Liver (tissue), 9 donors: ENCODE results near the gene KIF6. TPM values are rescaled to one million over a fixed set of nuclear protein-coding genes. Genes with fewer than 3 reads are reported as not detected.

Source experiments
- DNase-seq: peaks from one replicate; pipeline ENCODE4 v3.0.0-alpha.2; 2017; ENCODE audit warnings: low spot score
- H3K27ac ChIP-seq, 2 donors: one replicate each; pipeline ENCODE4 v1.7.0; 2013; ENCODE audit warnings: inconsistent platforms in 2 of 2, low read length in 2 of 2, control low read depth in 1 of 2, low read depth in 1 of 2, mild to moderate bottlenecking in 1 of 2
- H3K27me3 ChIP-seq, 4 donors: one replicate each; pipeline versions ENCODE4 v1.6.1 to v1.7.0; 2013; ENCODE audit warnings: low read length in 3 of 4, inconsistent platforms in 1 of 4, mild to moderate bottlenecking in 1 of 4, moderate library complexity in 1 of 4; ENCODE audit not compliant: control insufficient read depth in 4 of 4, insufficient read depth in 4 of 4
- H3K36me3 ChIP-seq, 4 donors: one replicate each; pipeline versions ENCODE4 v1.6.1 to v1.7.0; 2013; ENCODE audit warnings: low read length in 3 of 4, mild to moderate bottlenecking in 3 of 4, low read depth in 1 of 4, moderate library complexity in 1 of 4; ENCODE audit not compliant: control insufficient read depth in 4 of 4, insufficient read depth in 3 of 4
- H3K4me1 ChIP-seq, 4 donors: one replicate each; pipeline versions ENCODE4 v1.6.1 to v1.7.0; 2013; ENCODE audit warnings: low read length in 3 of 4, mild to moderate bottlenecking in 3 of 4, moderate library complexity in 1 of 4; ENCODE audit not compliant: control insufficient read depth in 4 of 4, insufficient read depth in 4 of 4
- H3K4me3 ChIP-seq, 3 donors: one replicate each; pipeline versions ENCODE4 v1.6.1 to v1.7.0; 2013; ENCODE audit warnings: low read length in 3 of 3, control low read depth in 1 of 3, low read depth in 1 of 3, mild to moderate bottlenecking in 1 of 3
- H3K9ac ChIP-seq, 2 donors: one replicate each; pipeline ENCODE4 v1.7.0; 2013; ENCODE audit warnings: low read length in 2 of 2, mild to moderate bottlenecking in 2 of 2, moderate library complexity in 2 of 2, control low read depth in 1 of 2, low read depth in 1 of 2
- H3K9me3 ChIP-seq, 4 donors: one replicate each; pipeline versions ENCODE4 v1.6.1 to v1.7.0; 2013; ENCODE audit warnings: low read length in 3 of 4; ENCODE audit not compliant: control insufficient read depth in 4 of 4
- ATF3 ChIP-seq: IDR thresholded peaks from 2 replicates; pipeline ENCODE4 v1.6.1; 2016; ENCODE audit warnings: antibody characterized with exemption
- CTCF ChIP-seq: fragments of 150-350 bp; IDR thresholded peaks from 2 replicates; pipeline ENCODE4 v1.5.1; 2017; ENCODE audit warnings: improper control_type of control experiment, low read depth, low read length; ENCODE audit not compliant: missing input control
- EGR1 ChIP-seq, 2 donors: IDR thresholded peaks; 2 replicates each; pipeline ENCODE4 v1.6.1; 2016 to 2018; ENCODE audit warnings: antibody characterized with exemption in 2 of 2, low read depth in 2 of 2
- FOXA1 ChIP-seq: IDR thresholded peaks from 2 replicates; pipeline ENCODE4 v1.6.1; 2016; ENCODE audit warnings: antibody characterized with exemption
- FOXA2 ChIP-seq: IDR thresholded peaks from 2 replicates; pipeline ENCODE4 v1.6.1; 2016; ENCODE audit warnings: antibody characterized with exemption
- GABPA ChIP-seq, 2 donors: IDR thresholded peaks in 1 of 2; conservative IDR thresholded peaks in 1 of 2; 2 replicates each; pipeline ENCODE4 v1.6.1; 2016; ENCODE audit warnings: antibody characterized with exemption in 2 of 2, mild to moderate bottlenecking in 1 of 2, moderate library complexity in 1 of 2
- HNF4A ChIP-seq, 2 donors: conservative IDR thresholded peaks; 2 replicates each; pipeline ENCODE4 v1.6.1; 2016; ENCODE audit warnings: antibody characterized with exemption in 2 of 2, mild to moderate bottlenecking in 2 of 2
- HNF4G ChIP-seq: IDR thresholded peaks from 2 replicates; pipeline ENCODE4 v1.6.1; 2016; ENCODE audit warnings: antibody characterized with exemption
- JUND ChIP-seq, 2 donors: IDR thresholded peaks; 2 replicates each; pipeline ENCODE4 v1.6.1; 2016; ENCODE audit warnings: antibody characterized with exemption in 2 of 2
- MAX ChIP-seq: IDR thresholded peaks from 2 replicates; pipeline ENCODE4 v1.6.1; 2016; ENCODE audit warnings: antibody characterized with exemption
- NR2F2 ChIP-seq: IDR thresholded peaks from 2 replicates; pipeline ENCODE4 v1.6.1; 2016; ENCODE audit warnings: antibody characterized with exemption
- RAD21 ChIP-seq, 2 donors: IDR thresholded peaks; 2 replicates each; pipeline ENCODE4 v1.6.1; 2016; ENCODE audit warnings: antibody characterized with exemption in 2 of 2, mild to moderate bottlenecking in 2 of 2
- REST ChIP-seq: IDR thresholded peaks from 2 replicates; pipeline ENCODE4 v1.6.1; 2016; ENCODE audit warnings: antibody characterized with exemption, mild to moderate bottlenecking
- RXRA ChIP-seq, 2 donors: IDR thresholded peaks; 2 replicates each; pipeline ENCODE4 v1.6.1; 2017 to 2018; ENCODE audit warnings: antibody characterized with exemption in 2 of 2, mild to moderate bottlenecking in 1 of 2
- SP1 ChIP-seq: IDR thresholded peaks from 2 replicates; pipeline ENCODE4 v1.6.1; 2018; ENCODE audit warnings: antibody characterized with exemption, mild to moderate bottlenecking
- TAF1 ChIP-seq: conservative IDR thresholded peaks from 2 replicates; pipeline ENCODE4 v1.6.1; 2016; ENCODE audit warnings: antibody characterized with exemption, mild to moderate bottlenecking
- YY1 ChIP-seq: IDR thresholded peaks from 2 replicates; pipeline ENCODE4 v1.6.1; 2016; ENCODE audit warnings: antibody characterized with exemption, mild to moderate bottlenecking
- ZBTB33 ChIP-seq: IDR thresholded peaks from 2 replicates; pipeline ENCODE4 v1.6.1; 2016; ENCODE audit warnings: antibody characterized with exemption
- WGBS: extraction: QIAGEN DNeasy Blood & Tissue Kit; methylation state at CpG from one replicate; pipeline ENCODE4 v1.1.7; 2013; 5-methylcytosine and 5-hydroxymethylcytosine counted together
- polyA plus RNA-seq, 2 donors: library from polyadenylated mRNA; stranded (reverse) in 1 of 2; unstranded in 1 of 2; fragments of 200-250 nt in 1 of 2; fragments of >200 nt in 1 of 2; fragmentation: Nextera tagmentation in 1 of 2; extraction: Ambion mirVana in 1 of 2; gene quantifications; one replicate each; pipeline versions ENCODE4 v1.2.1 to v1.2.3, GENCODE V29; 2013 to 2015
- total RNA-seq, 2 donors: library from RNA; depleted of rRNA; stranded (reverse); fragments of >200 nt; gene quantifications; one replicate each; pipeline ENCODE4 v1.2.3, GENCODE V29; 2014
- donor health status: healthy.
- donor health status: healthy.
- donor health status: healthy.
- donor health status: healthy.
- donor health status: healthy.

KIF6 gene
- total and polyA plus RNA-seq, 4 donors = 0.17 to 7.5 (median 0.29) TPM

- no peak for DNase-seq
- Histone ChIP-seq H3K4me1 (peaks cover 0 to 6% (median 0%) of the 10 kb centered on the region in 4 donors), H3K36me3 (no peaks in the 10 kb centered on the region), H3K4me3 (no peak overlapping the region), H3K9ac (no peak overlapping the region), H3K27me3 (no peaks in the 10 kb centered on the region), H3K9me3 (no peaks in the 10 kb centered on the region), H3K27ac (no peak overlapping the region)
- WGBS = 88% methylated on average over 11 of the region's 11 CpGs
- no peak for TF ChIP-seq HNF4A (conservative IDR thresholded peaks at IDR 0.05)
- TF ChIP-seq JUND (IDR thresholded peaks at IDR 0.05) = no peak
- no peak for TF ChIP-seq ZBTB33
- TF ChIP-seq FOXA2 = no peak
- TF ChIP-seq EGR1 (IDR thresholded peaks at IDR 0.05; ENCODE audit: low read depth in 2 of 2) = no peak
- no peak for TF ChIP-seq GABPA (IDR thresholded peaks at IDR 0.05 in 1 of 2, conservative IDR thresholded peaks at IDR 0.05 in 1 of 2)
- TF ChIP-seq ATF3 = no peak
- TF ChIP-seq NR2F2 = no peak
- no peak for TF ChIP-seq SP1
- TF ChIP-seq FOXA1 = no peak
- TF ChIP-seq CTCF = no peak
- no peak for TF ChIP-seq YY1
- TF ChIP-seq MAX = no peak
- TF ChIP-seq HNF4G = no peak
- TF ChIP-seq RXRA (IDR thresholded peaks at IDR 0.05) = no peak
- no peak for TF ChIP-seq RAD21 (IDR thresholded peaks at IDR 0.05)
- TF ChIP-seq TAF1 = no peak
- no peak for TF ChIP-seq REST
Measured at GRCh38 chr6:39553860-39554802, 171.1 kb downstream of the KIF6 start.
